HG02870 (cell line): ENCODE data around the gene LDHB.
A peak's percentile ranks its signal among the peaks of the same experiment; 100 is the strongest.
"Not testable (repeated sequence)": the region's sequence is repeated elsewhere in the genome, so short reads cannot be mapped to it uniquely, and the experiment has no call there.

Experiments used
- ATAC-seq: cut with Tn5 transposase; IDR thresholded peaks from one replicate; pipeline ENCODE4 v1.9.1; 2021; ENCODE audit warnings: mild to moderate bottlenecking, moderate library complexity; ENCODE audit not compliant: unreplicated experiment

Gene LDHB

GRCh38 chr12:21662122-21662792 lies 4.6 kb upstream of the LDHB start:
- no peak for ATAC-seq

GRCh38 chr12:21661396-21662093 lies 3.9 kb upstream of the LDHB start:
- not testable (repeated sequence) for ATAC-seq

GRCh38 chr12:21659383-21659782 lies 1.7 kb upstream of the LDHB start:
- no peak for ATAC-seq

GRCh38 chr12:21656905-21657325 lies 727 bp downstream of the LDHB start:
- peak; percentile 14 for ATAC-seq

- ATAC-seq: no peak
Measured at GRCh38 chr12:21655591-21655990, 2.1 kb downstream of the LDHB start.

GRCh38 chr12:21651821-21652220 lies 5.8 kb downstream of the LDHB start:
- no peak for ATAC-seq

- no peak for ATAC-seq
Measured at GRCh38 chr12:21650997-21651396, 6.6 kb downstream of the LDHB start.

- ATAC-seq: no peak
Measured at GRCh38 chr12:21649034-21649433, 8.6 kb downstream of the LDHB start.

GRCh38 chr12:21648378-21648777 lies 9.3 kb downstream of the LDHB start:
- ATAC-seq: no peak

- no peak for ATAC-seq
Measured at GRCh38 chr12:21647179-21647578, 10.5 kb downstream of the LDHB start.

GRCh38 chr12:21645041-21645500 lies 12.6 kb downstream of the LDHB start:
- ATAC-seq: not testable (repeated sequence)

- no peak for ATAC-seq
Measured at GRCh38 chr12:21644516-21644915, 13.1 kb downstream of the LDHB start.

- ATAC-seq: no peak
Measured at GRCh38 chr12:21643758-21644157, 13.9 kb downstream of the LDHB start.

- ATAC-seq: peak; percentile 71
Measured at GRCh38 chr12:21642707-21643389, 14.8 kb downstream of the LDHB start.

- ATAC-seq: no peak
Measured at GRCh38 chr12:21638054-21638891, 19.4 kb downstream of the LDHB start.

- ATAC-seq: no peak
Measured at GRCh38 chr12:21634245-21634644, 23.4 kb downstream of the LDHB start.

- no peak for ATAC-seq
Measured at GRCh38 chr12:21631367-21631766, 26.3 kb downstream of the LDHB start.

GRCh38 chr12:21627924-21628323 lies 29.7 kb downstream of the LDHB start:
- ATAC-seq: no peak

- ATAC-seq: no peak
Measured at GRCh38 chr12:21618566-21618965, 39.1 kb downstream of the LDHB start.

- ATAC-seq: no peak
Measured at GRCh38 chr12:21617030-21617429, 40.6 kb downstream of the LDHB start.

- ATAC-seq: no peak
Measured at GRCh38 chr12:21615431-21615830, 42.2 kb downstream of the LDHB start.
